Measurements from ENCODE around the gene KISS1R. TPM values are rescaled to one million over a fixed set of nuclear protein-coding genes. Genes with fewer than 3 reads are reported as not detected.

Gene KISS1R
- polyA plus RNA-seq, 3 donors: 0.19 to 0.67 (median 0.43) TPM

DNA sequence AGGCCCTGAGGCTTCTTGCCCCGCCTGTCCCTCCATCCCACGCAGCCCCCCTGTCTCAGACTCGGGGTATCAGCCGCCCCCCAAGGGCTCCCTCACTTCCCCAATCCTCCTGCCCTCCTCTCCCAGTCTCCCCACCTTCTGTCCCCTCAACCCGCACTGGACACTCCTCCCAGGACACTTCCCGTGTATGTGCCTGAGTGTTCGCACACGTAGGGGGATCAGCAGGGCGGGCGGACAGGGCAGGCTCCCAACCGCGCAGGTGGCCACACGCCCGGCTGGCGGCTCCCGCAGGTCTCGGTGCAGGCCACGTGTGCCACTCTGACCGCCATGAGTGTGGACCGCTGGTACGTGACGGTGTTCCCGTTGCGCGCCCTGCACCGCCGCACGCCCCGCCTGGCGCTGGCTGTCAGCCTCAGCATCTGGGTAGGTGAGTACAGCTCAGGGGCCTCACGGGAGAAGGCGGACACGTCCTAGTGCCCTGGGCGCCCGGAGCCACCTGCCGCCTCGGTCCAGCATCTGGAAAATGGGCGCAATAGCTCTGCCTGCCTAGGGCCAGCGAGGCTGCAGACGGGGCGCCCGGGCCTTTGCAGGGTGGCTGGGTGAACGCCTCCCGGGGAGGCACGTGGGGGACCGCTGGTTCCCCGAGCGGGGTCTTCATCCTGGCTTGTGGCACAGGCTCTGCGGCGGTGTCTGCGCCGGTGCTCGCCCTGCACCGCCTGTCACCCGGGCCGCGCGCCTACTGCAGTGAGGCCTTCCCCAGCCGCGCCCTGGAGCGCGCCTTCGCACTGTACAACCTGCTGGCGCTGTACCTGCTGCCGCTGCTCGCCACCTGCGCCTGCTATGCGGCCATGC lies 2.3 kb downstream of the KISS1R start:
- DNase-seq (ENCODE audit: low read depth in 3 of 3, low spot score in 2 of 3): no peak

DNA sequence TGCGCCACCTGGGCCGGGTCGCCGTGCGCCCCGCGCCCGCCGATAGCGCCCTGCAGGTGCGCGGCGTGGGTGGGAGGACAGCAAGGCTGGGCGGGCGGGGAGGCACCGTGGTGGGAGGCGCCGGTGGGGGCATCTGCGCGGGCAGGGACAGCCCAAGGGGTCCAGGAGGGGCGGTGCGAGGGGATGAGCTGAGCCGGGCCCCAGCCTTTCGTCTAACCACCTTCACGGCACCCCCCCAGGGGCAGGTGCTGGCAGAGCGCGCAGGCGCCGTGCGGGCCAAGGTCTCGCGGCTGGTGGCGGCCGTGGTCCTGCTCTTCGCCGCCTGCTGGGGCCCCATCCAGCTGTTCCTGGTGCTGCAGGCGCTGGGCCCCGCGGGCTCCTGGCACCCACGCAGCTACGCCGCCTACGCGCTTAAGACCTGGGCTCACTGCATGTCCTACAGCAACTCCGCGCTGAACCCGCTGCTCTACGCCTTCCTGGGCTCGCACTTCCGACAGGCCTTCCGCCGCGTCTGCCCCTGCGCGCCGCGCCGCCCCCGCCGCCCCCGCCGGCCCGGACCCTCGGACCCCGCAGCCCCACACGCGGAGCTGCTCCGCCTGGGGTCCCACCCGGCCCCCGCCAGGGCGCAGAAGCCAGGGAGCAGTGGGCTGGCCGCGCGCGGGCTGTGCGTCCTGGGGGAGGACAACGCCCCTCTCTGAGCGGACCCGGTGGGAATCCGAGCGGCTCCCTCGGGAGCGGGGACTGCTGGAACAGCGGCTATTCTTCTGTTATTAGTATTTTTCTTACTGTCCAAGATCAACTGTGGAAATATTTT lies 3.1 kb downstream of the KISS1R start:
- no peak for DNase-seq (ENCODE audit: low read depth in 3 of 3, low spot score in 2 of 3)

DNA sequence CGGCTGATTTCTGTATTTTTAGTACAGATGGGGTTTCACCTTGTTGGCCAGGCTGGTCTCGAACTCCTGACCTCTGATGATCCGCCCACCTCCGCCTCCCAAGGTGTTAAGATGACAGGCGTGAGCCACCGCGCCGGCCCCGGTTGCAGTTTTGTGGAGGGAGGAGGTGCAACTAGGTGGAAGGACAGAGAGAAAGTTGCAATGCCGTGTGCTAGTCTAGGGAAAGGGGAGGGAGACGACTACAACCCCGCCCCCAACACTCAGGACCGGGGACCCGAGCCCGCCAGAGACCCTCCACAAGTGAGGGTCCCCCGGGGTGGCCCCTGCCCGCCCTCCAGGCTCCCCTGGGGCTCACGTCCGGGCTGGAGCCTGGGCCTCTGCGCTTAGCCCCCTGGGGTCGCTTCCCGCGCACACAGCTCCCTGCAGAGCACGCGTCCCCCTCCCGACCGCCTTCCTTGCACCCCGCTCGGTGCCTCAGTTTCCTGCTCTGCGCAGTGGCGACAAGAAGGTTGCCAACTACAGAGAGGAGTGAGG lies 7.5 kb downstream of the KISS1R start:
- no peak for DNase-seq (ENCODE audit: low read depth in 3 of 3, low spot score in 2 of 3)

DNA sequence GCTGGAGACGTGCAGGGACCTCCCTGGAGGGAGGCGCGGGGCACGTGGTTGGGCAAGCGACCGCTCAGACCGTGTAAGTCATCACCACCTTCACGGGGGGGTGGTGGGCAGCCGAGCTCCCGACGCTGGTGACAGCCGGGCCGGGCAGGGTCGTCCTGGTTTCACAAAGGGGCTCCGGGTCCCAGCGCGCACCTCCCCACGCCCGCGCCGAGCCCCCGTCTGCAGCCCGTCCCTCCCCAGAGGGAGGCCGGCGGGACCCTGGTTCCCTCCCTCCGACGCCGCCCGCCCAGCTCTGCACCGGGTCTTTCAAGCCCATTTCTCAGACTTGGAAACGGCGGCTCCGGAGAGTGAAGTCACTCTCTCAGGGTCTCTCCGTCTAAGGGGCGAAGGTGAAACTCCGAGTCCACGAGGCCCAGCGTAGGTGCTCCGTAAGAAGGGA lies 8.0 kb downstream of the KISS1R start:
- DNase-seq (ENCODE audit: low read depth in 3 of 3, low spot score in 2 of 3): no peak

DNA sequence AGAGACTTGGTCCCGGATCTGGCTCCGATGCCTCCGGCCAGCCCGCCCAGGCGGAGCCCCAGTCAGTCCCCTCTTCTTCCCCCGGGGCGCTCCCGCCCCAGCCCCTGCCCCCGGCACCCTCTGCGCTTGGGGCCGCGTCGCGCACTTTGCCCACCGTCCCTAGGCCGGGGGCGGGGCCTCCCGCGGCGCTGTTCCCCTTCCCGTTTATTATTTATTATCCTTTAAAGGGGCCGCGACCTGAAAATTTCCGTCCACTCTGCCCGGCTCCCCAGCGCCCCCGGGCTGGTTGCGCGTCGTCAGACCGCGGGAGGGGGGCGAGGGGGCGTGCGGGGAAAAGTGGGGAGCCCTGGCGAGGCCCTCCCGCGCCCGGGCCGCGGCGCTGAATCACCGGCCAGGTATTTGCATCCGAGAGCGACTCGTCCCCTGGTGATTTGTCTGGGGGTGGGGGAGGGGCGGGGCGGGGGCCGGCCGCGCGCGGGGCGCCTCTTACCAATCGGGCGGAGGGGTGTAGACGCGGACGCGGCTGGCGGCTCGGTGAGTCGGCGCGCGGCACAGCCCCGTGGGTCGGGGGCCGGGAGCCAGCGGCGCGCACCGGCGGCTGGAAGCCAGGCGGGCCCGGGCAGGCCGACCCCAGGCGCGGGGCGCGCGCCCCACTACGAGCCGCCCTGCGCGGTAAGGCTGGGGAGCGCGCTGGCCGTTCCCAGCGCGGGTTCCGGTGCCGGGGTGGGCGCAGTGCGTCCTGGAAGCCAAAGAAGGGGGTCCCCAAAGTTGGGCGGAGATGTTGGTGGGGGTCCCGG lies 8.6 kb downstream of the KISS1R start, which contains the start of gene ARID3A:
Gene ARID3A (plus strand): TSS at position 510 of the 797 bp plus-strand sequence. CDS start 3,494 bp downstream, outside the sequence.
- DNase-seq (ENCODE audit: low read depth in 3 of 3, low spot score in 2 of 3): peak in 1 of 3 donors; percentile 85

DNA sequence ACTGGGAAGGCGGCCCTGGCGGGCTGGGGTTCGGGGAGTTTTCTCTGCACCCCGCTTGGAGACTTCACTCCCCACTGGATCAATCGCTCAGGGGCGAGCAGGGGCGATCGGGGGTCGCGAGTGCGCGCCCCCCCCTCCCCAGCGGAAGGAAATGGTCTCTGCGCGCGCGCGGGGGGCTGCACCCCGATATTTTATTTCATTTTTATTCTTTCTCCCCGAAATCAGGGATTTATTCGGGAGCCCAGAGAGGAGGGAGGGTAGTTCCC lies 9.1 kb downstream of the KISS1R start:
- DNase-seq (ENCODE audit: low read depth in 3 of 3, low spot score in 2 of 3): no peak

DNA sequence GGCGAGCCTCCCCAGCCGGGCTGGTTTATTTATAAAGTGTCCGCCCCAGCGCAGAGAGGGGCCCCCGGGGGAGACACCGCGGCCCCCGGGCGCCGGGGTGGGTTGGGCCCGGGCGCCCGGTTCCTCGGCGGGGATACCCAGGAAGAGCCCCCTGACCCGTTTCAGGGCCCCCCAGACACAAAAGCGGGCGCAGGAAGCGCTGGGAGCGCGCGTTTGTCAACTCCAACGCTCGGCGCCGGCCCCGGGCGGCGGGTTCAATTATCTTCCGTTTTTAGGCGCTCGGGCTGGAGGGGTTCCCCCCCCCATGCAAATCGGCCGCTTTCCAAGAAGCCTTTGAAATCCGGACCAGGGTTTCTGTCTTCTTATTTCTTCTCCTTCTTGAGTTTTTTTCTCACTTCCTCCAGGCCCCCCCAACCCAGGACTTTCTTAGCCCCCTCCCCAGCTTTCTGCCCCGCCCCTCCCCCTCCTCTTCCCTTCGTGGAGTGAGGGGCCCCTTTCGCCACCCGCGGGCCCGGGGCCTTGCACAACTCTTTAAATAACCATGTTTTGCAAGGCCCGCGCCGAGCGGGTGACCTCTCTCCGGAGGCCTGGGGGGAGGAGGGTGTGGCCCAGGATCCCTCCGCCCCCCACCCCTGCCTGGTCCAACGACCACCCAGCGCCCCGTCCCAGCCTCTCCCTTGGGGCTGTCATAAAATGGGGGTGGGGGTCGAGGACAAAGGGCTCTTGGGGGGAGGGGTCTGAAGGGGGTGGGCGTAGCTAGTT lies 9.6 kb downstream of the KISS1R start:
- DNase-seq (ENCODE audit: low read depth in 3 of 3, low spot score in 2 of 3): no peak

DNA sequence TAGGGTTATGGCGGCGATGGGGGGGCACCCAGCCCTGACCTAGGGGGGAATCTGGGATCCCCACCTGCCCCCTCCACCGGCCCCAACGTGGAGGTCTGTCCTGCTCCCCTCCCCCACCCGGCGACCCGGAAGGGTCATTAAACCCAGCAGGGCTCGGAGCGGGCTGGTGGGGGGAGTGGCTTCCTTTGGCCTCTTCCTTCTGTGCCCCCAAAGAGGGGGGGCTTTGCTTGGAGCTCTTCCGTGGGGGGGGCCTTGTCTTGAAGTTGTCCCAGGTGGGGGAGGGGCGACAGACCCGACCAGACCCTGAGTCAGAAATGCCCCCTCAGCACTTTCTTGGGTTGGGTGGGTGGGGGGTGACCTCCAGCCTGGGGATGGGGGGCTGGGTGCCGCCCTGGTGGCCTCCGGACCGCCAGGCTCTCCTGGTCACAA lies 10.2 kb downstream of the KISS1R start:
- no peak for DNase-seq (ENCODE audit: low read depth in 3 of 3, low spot score in 2 of 3)

DNA sequence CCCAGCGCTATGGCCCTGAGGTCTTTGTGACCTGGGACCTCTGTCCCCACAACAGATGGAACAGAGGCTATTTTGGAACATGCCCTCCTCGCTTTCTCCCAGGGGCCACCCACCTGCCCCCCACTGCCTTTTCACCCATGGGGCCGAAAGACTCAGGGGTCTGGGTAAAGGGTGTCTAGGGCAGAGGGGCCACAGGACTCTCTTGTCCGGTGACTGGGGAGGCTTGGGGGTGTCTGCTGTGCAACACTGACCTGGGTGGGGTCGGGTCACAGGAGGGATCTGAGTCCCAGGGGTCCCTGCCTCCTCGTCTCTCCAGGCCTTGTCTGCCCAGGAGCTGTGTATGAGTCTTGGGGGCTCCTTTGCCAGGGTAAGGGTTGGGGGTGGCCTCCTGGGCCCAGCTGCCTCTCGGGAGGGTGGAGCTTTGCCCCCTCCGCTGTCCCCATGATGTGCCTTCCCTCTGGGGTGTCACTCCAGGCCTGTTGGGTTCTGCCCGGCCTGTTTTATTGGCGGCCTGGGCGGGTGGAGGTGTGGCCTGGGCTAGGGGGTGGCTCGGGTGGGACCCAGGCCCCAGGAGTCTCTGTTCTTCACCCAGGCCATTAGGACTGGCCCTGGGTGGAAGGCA lies 10.8 kb downstream of the KISS1R start:
- DNase-seq (ENCODE audit: low read depth in 3 of 3, low spot score in 2 of 3): no peak

DNA sequence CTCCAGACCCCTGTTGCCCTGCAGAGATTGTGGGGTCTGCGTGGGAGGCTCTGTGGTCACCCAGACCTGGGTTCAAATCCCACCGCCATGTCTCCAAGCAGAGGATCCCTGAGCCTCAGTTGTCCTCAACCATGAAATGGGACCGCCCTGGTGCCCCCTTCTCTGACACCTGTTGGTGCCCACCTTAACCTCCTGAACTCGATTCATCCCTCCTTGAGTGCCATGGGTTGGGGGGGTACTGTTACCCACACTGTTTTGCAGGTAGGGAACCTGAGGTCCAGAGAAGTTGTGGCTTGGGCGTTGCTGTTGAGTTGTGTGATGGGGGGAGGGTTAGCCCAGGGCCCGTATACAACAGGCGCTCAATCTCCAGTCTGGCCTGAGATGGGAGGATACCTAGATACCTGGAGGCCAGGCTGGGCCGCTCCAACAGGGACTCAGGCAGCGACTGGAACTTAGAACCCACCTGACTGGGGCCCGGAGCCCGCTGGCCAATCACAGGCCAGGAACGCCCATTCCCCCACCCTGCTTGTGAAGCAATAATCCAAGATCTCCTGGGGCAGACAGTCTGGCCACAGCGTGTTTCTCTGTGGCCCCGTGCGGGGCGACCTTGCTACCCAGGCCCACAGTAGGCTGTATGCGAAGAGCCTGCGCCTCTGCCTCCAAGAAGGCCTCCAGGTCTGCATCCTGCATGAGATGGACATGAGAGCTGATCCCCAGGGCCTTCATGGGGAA lies 11.5 kb downstream of the KISS1R start:
- no peak for DNase-seq (ENCODE audit: low read depth in 3 of 3, low spot score in 2 of 3)

DNA sequence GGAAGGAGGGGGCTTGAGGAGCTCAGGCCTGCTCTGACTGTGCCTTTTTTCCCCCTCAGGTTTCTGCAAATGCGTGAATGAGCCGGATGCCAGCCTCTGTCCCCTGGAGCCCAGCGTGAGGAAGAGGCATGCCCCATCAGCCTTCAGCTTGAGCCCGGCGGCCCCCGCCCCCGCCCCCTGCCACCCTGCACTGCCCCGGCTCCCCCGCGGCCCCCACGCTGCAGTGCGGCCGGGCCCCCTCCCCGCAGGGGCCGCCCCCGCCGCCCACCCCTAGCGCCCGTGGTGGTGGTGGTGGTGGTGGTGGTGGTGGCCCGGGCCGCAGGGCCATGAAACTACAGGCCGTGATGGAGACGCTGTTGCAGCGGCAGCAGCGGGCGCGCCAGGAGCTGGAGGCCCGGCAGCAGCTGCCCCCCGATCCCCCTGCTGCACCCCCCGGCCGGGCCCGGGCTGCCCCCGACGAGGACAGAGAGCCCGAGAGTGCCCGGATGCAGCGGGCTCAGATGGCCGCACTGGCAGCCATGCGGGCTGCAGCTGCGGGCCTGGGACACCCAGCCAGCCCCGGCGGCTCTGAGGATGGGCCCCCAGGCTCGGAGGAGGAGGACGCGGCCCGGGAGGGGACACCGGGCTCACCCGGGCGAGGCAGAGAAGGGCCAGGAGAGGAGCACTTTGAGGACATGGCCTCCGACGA lies 12.2 kb downstream of the KISS1R start:
- DNase-seq (ENCODE audit: low read depth in 3 of 3, low spot score in 2 of 3): no peak

DNA sequence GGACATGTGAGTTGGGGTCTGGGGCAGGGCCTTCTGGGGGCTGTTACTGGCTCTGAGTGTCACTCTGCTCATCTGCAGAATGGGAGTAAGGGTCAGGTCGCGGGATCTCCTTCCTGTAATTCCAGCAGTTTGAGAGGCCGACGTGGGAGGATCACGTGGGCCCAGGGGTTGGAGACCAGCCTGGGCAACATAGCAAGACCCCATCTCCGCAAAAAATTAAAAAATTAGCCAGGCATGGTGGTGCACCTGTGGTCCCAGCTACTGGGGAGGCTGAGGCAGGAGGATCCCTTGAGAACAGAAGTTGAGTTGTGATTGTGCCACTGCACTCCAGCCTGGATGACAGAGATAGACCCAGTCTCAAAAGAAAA lies 12.7 kb downstream of the KISS1R start:
- no peak for DNase-seq (ENCODE audit: low read depth in 3 of 3, low spot score in 2 of 3)

DNA sequence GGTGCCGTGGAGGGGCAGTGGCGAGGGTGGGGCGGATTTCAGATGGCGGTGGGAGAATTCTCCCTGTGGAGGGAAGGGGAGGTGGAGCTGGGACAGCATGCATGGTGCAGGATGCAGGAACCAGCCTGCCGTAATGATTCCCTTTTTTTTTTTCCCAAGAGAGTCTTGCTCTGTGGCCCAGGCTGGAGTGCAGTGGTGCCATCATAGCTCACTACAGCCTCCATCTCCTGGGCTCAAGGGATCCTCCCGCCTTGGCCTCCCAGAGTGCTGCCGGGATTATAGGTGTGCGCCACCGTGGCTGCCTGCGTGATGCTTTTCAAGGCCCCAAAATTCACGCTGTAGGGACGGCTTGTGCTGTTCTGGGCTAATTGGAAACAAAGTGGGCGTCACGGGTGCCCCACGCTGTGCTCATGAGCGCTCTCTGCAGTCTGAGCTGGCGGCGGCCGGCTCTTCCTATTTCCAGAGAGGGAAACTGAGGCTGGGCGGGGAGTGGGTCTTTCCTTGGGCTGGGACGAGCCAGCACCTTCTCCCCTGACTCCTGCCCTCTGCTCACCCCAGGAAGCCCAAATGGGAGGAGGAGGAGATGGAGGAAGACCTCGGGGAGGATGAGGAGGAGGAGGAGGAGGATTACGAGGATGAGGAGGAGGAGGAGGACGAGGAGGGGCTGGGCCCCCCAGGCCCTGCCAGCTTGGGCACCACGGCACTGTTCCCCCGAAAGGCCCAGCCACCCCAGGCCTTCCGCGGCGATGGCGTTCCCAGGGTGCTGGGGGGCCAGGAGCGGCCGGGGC lies 14.9 kb downstream of the KISS1R start:
- DNase-seq (ENCODE audit: low read depth in 3 of 3, low spot score in 2 of 3): no peak

DNA sequence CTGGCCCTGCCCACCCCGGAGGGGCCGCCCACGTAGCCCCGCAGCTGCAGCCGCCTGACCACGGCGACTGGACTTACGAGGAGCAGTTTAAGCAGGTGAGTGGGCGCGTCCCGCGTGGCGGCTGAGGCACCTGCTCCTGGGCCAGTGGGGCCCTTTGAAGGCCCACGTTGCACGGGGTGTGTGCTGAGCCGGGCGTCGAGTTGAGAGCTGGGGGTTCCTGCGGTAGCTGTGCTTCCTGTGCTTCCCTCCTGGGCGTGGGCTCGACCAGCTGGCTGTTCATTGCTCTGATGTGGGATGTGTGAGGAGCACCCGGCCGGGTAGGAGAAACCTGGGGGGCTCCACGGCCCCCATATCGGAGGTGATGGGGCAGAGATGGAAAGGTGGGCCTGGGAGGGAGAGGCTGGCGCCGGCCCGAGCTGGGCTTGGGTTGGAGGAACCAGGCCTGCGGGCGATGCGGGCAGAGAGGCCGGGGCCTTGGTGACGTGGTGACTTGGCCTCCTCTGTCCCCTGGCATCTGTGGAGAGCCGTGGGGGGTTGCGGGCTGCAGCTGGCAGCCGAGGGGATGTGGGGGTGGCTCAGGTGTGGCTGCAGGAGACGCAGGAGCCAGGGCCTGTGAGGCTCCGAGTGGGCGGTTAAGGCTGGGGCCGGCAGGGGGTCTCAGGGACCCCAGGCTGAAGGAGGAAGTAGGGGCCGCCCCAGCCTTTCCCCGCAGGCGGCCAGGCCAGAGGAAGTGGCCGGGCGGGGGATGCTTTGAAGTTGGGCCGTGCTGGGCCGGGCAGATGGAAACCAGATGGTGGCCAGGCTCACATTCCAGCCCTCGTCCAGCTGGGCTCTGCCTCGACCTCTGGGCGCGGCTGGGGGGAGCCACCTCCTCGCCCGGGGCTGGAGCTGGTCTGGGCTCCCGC lies 15.8 kb downstream of the KISS1R start:
- no peak for DNase-seq (ENCODE audit: low read depth in 3 of 3, low spot score in 2 of 3)

DNA sequence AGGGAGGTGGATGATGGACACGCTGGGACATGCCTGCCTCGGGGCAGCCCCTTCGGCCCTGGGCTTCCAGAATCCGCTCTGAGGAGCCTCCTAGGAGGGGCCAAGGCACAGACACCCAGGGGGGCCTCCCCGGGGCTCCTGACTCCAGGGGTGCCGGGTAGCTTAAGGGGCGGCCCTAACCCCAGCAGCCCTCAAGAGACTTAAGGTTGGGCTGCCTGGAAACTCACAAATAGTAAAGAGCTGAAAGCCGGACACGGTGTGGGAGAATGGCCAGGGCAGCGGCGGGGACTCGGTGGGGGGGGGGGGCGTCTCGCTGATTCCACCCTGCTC lies 16.4 kb downstream of the KISS1R start:
- no peak for DNase-seq (ENCODE audit: low read depth in 3 of 3, low spot score in 2 of 3)

DNA sequence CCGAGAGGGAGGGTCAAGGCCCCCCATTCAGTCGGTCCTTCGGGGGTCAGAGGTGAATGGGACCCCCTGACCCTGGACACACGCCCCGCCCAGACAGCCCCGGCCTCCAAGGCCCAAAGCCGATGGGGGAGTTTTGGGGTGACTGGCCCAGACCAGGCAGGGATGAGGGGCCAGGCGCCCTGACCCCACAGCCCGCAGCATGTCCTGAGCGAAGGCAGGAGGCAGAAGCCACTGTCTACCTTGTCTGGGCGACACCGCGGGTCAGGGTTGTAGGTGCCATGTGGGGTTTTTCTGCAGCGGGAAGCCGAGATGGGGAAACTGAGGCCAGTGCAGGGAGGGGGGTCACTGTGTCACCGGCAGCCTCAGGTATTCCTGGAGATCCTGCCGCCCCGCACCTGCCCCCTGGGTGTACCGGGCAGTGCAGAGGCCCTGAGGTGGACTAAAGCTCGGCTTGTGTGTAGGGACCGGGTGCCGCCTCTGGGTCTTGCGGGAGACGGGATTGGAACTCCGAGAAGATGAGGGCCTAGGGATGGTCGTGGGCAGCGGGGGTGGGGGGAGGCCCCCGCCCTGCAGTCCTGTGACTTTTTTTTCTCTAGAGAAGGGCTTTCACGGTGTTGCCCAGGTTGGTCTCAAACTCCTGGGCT lies 17.2 kb downstream of the KISS1R start:
- no peak for DNase-seq (ENCODE audit: low read depth in 3 of 3, low spot score in 2 of 3)
